PC-9 (cell line): ENCODE data around the gene GLP1R.

Experiments used
- EZH2 ChIP-seq: fragments of 200-600 bp; sonication (generic); IDR thresholded peaks from 2 replicates; pipeline ENCODE4 v1.8.0; 2017; ENCODE audit warnings: antibody characterized with exemption, low read depth
- TF ChIP-seq, protein P1 (sequence below): fragments of 200-600 bp; sonication (generic); conservative IDR thresholded peaks from 2 replicates; pipeline ENCODE4 v1.6.1; 2017; ENCODE audit warnings: mixed run types, antibody characterized with exemption, mild to moderate bottlenecking, moderate library complexity

DNA sequence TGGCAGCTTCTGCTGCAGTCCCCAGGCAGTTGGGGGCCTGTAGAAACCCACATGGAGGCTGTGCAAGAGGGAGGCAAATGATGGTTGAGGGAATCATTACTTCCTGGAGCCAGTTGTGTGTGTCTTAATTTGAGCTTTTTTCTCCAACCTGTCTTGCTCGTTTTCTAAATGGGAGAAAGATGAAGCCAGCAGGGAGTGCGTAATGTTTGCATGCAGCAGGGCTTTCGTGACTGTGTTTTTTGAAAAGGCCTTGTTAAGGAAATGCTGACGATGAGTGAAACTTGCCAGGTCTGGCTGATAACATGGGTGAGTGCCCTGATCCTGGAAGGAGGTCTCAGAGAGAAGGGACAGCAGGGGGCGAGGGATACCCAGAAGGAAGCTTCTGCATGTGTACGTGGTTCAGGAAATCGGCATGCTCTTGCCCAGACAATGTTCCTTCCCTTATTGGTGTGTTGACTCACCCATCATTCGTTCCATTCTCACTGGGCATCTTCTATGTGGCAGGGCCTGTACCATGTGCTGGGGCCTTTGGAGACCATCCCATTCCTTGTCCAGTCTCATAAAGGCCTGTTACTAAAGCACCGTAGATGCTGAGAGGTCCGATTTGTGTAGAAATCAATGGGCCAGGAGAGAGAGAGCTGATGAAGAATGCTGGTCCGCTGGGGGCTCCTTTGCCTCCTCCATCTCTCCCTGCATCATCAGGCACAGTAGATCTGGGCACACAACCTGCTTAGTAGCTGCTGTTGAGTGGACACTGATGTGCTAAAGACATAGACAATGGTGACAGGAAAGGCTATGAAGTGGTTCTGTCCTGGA is 27.4 kb downstream of the GLP1R start:
- TF ChIP-seq, protein P1, sequence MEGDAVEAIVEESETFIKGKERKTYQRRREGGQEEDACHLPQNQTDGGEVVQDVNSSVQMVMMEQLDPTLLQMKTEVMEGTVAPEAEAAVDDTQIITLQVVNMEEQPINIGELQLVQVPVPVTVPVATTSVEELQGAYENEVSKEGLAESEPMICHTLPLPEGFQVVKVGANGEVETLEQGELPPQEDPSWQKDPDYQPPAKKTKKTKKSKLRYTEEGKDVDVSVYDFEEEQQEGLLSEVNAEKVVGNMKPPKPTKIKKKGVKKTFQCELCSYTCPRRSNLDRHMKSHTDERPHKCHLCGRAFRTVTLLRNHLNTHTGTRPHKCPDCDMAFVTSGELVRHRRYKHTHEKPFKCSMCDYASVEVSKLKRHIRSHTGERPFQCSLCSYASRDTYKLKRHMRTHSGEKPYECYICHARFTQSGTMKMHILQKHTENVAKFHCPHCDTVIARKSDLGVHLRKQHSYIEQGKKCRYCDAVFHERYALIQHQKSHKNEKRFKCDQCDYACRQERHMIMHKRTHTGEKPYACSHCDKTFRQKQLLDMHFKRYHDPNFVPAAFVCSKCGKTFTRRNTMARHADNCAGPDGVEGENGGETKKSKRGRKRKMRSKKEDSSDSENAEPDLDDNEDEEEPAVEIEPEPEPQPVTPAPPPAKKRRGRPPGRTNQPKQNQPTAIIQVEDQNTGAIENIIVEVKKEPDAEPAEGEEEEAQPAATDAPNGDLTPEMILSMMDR, result no peak
- TF ChIP-seq EZH2, result no peak
